Neural progenitor cell (in vitro differentiated cells): ENCODE results near the gene SARM1. TPM values are rescaled to one million over a fixed set of nuclear protein-coding genes. Genes with fewer than 3 reads are reported as not detected.

Source experiments
- DNase-seq: peaks from one replicate; pipeline ENCODE4 v3.0.0-alpha.2; 2016; ENCODE audit warnings: low spot score
- H2AFZ ChIP-seq: fragments of 200-600 bp; sonication (generic); replicated peaks from 2 replicates; pipeline ENCODE4 v1.6.1; 2016; ENCODE audit warnings: antibody characterized with exemption
- H3F3A ChIP-seq: fragments of 200-600 bp; sonication (generic); 2 replicates; pipeline ENCODE4 v1.6.1; 2016; ENCODE audit warnings: antibody characterized with exemption, low read depth
- H3K27ac ChIP-seq: fragments of 200-600 bp; sonication (generic); 2 replicates; pipeline ENCODE4 v1.5.1; 2016; ENCODE audit warnings: mild to moderate bottlenecking
- H3K27me3 ChIP-seq: fragments of 200-600 bp; sonication (generic); 2 replicates; pipeline ENCODE4 v1.6.1; 2016; ENCODE audit warnings: mild to moderate bottlenecking, moderate library complexity
- H3K36me3 ChIP-seq: fragments of 200-600 bp; sonication (generic); 2 replicates; pipeline ENCODE4 v1.5.1; 2016
- H3K4me1 ChIP-seq: fragments of 200-600 bp; sonication (generic); 2 replicates; pipeline ENCODE4 v1.6.1; 2016; ENCODE audit warnings: mixed run types
- H3K4me2 ChIP-seq: fragments of 200-600 bp; sonication (generic); 2 replicates; pipeline ENCODE4 v1.6.1; 2016
- H3K4me3 ChIP-seq: fragments of 200-600 bp; sonication (generic); 2 replicates; pipeline ENCODE4 v1.5.1; 2016
- H3K79me2 ChIP-seq: fragments of 200-600 bp; sonication (generic); 2 replicates; pipeline ENCODE4 v1.6.1; 2016; ENCODE audit warnings: low read depth
- H3K9ac ChIP-seq: fragments of 200-600 bp; sonication (generic); 2 replicates; pipeline ENCODE4 v1.6.1; 2016
- H3K9me3 ChIP-seq: fragments of 200-600 bp; sonication (generic); 2 replicates; pipeline ENCODE4 v1.5.1; 2016; ENCODE audit warnings: low read depth
- H4K20me1 ChIP-seq: fragments of 200-600 bp; sonication (generic); 2 replicates; pipeline ENCODE4 v1.6.1; 2016; ENCODE audit warnings: low read depth
- H3K27ac Mint-ChIP-seq: 3 replicates; pipeline ENCODE4 v1.8.0; 2021; ENCODE audit warnings: mixed read lengths
- H3K27me3 Mint-ChIP-seq: 2 replicates; pipeline ENCODE4 v1.8.0; 2022; ENCODE audit warnings: low read depth, mild to moderate bottlenecking, inconsistent platforms, moderate library complexity, mixed read lengths; ENCODE audit not compliant: insufficient read depth
- H3K36me3 Mint-ChIP-seq: 3 replicates; pipeline ENCODE4 v1.8.0; 2021; ENCODE audit warnings: mixed read lengths
- H3K4me1 Mint-ChIP-seq: 3 replicates; pipeline ENCODE4 v1.8.0; 2021; ENCODE audit warnings: mixed read lengths
- H3K4me3 Mint-ChIP-seq: 3 replicates; pipeline ENCODE4 v1.8.0; 2021; ENCODE audit warnings: mild to moderate bottlenecking, moderate library complexity, mixed read lengths
- H3K9me3 Mint-ChIP-seq: 3 replicates; pipeline ENCODE4 v1.8.0; 2020; ENCODE audit warnings: mixed read lengths
- CTCF ChIP-seq: fragments of 200-600 bp; sonication (generic); IDR thresholded peaks from 2 replicates; pipeline ENCODE4 v1.5.1; 2017; ENCODE audit warnings: antibody characterized with exemption, mild to moderate bottlenecking
- EZH2 ChIP-seq: fragments of 200-600 bp; sonication (generic); IDR thresholded peaks from 2 replicates; pipeline ENCODE4 v1.6.1; 2017; ENCODE audit warnings: antibody characterized with exemption, mild to moderate bottlenecking, moderate library complexity
- EZH2phosphoT487 ChIP-seq: fragments of 200-600 bp; sonication (generic); IDR thresholded peaks from 2 replicates; pipeline ENCODE4 v1.6.1; 2017; ENCODE audit warnings: antibody characterized with exemption
- total RNA-seq: library from RNA; depleted of rRNA; stranded (reverse); fragments of >200 nt; gene quantifications from 2 replicates; pipeline ENCODE4 v1.2.3, GENCODE V29; 2015; ENCODE audit warnings: low replicate concordance

SARM1 gene
- total RNA-seq, 1 donor from 2014 or later: 3.1 TPM

DNA sequence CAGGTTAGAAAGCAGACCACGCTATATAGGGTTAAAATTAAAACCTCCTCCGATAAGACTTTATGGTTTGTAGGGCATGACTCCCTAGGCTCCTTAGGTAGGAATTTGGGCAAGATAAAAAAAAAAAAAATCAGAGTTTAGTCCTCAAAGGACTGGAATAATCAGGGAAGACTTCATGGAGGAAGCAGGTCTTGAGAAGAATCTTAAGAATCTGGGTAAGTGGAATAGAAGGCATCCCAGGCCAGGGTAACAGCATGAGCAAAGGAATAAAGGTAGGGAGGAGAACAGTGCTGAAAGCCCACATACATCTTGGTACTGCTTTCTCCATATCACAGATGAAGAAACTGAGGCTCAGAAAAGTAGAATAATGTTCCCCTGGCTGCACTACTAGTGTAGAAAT lies 19.1 kb downstream of the SARM1 start:
- Histone ChIP-seq H2AFZ (no peak overlapping the region), H3K4me2 (no peak overlapping the region), H3K79me2 (no peaks in the 10 kb centered on the region), H4K20me1 (peaks cover 4% of the 10 kb centered on the region), H3F3A (no peaks in the 10 kb centered on the region), H3K9ac (no peak overlapping the region), H3K9me3 (no peaks in the 10 kb centered on the region), H3K36me3 (no peaks in the 10 kb centered on the region), H3K4me1 (no peaks in the 10 kb centered on the region), H3K27ac (no peak overlapping the region), H3K27me3 (peaks cover 18% of the 10 kb centered on the region), H3K4me3 (no peak overlapping the region)
- Mint-ChIP-seq H3K4me1 (no peaks in the 10 kb centered on the region), H3K27me3 (peaks cover 2% of the 10 kb centered on the region), H3K9me3 (no peaks in the 10 kb centered on the region), H3K27ac (no peak overlapping the region), H3K36me3 (peaks cover 23% of the 10 kb centered on the region), H3K4me3 (no peak overlapping the region)
- TF ChIP-seq EZH2 (no peak), CTCF (no peak), EZH2phosphoT487 (no peak)
- DNase-seq: no peak

- DNase-seq: no peak
- H3K27me3 Mint-ChIP-seq: peaks cover 2% of the 10 kb centered on the region
- no peak overlapping the region for H3K27ac Mint-ChIP-seq
- Histone ChIP-seq H3K36me3 (no peaks in the 10 kb centered on the region), H4K20me1 (peaks cover 2% of the 10 kb centered on the region), H3K9ac (no peak overlapping the region), H3K4me3 (no peak overlapping the region), H2AFZ (no peak overlapping the region), H3F3A (no peaks in the 10 kb centered on the region), H3K27ac (no peak overlapping the region), H3K9me3 (no peaks in the 10 kb centered on the region), H3K4me2 (no peak overlapping the region), H3K79me2 (no peaks in the 10 kb centered on the region), H3K27me3 (peaks cover 14% of the 10 kb centered on the region), H3K4me1 (no peaks in the 10 kb centered on the region)
- H3K9me3 Mint-ChIP-seq: no peaks in the 10 kb centered on the region
- H3K36me3 Mint-ChIP-seq: peaks cover 23% of the 10 kb centered on the region
- no peak for TF ChIP-seq EZH2
- TF ChIP-seq EZH2phosphoT487: no peak
- no peak for TF ChIP-seq CTCF
- no peaks in the 10 kb centered on the region for H3K4me1 Mint-ChIP-seq
- no peak overlapping the region for H3K4me3 Mint-ChIP-seq
Observed at GRCh38 chr17:28390984-28391383, 19.5 kb downstream of the SARM1 start.

DNA sequence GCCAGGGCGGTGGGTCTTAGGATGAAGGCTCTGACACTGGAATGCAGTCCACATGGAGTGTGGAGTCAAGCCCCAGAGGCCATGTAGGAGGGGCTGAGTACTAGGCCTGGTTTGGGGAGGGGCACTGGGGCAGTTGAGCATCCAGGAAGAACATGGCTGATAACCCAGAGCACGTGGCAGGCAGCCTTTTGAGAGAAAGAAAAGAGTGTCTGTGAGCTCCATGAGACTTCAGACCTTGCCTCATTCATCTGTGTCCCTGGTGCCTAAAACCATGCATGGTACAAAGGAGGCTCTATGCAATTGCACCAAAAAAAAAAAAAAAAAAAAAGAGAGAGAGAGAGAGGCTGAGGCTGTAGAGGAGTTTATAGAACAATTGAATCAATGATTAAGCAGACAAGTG lies 19.9 kb downstream of the SARM1 start:
- Histone ChIP-seq H3K27ac (no peak overlapping the region), H3K27me3 (peaks cover 10% of the 10 kb centered on the region), H2AFZ (no peak overlapping the region), H3K4me1 (no peaks in the 10 kb centered on the region), H3K79me2 (no peaks in the 10 kb centered on the region), H3K9me3 (no peaks in the 10 kb centered on the region), H3K36me3 (no peaks in the 10 kb centered on the region), H4K20me1 (no peaks in the 10 kb centered on the region), H3F3A (no peaks in the 10 kb centered on the region), H3K4me3 (no peak overlapping the region), H3K9ac (no peak overlapping the region), H3K4me2 (no peak overlapping the region)
- no peaks in the 10 kb centered on the region for H3K4me1 Mint-ChIP-seq
- no peak overlapping the region for H3K27ac Mint-ChIP-seq
- H3K4me3 Mint-ChIP-seq: no peak overlapping the region
- peaks cover 2% of the 10 kb centered on the region for H3K27me3 Mint-ChIP-seq
- peaks cover 23% of the 10 kb centered on the region for H3K36me3 Mint-ChIP-seq
- DNase-seq: no peak
- no peak for TF ChIP-seq CTCF
- TF ChIP-seq EZH2phosphoT487: no peak
- TF ChIP-seq EZH2: no peak
- H3K9me3 Mint-ChIP-seq: no peaks in the 10 kb centered on the region

GRCh38 chr17:28392491-28392890 lies 21.0 kb downstream of the SARM1 start:
- Histone ChIP-seq H3K79me2 (no peaks in the 10 kb centered on the region), H3K4me1 (no peaks in the 10 kb centered on the region), H4K20me1 (no peaks in the 10 kb centered on the region), H3K4me2 (no peak overlapping the region), H3F3A (no peaks in the 10 kb centered on the region), H3K9me3 (no peaks in the 10 kb centered on the region), H3K36me3 (no peaks in the 10 kb centered on the region), H3K4me3 (no peak overlapping the region), H3K27ac (no peak overlapping the region), H2AFZ (no peak overlapping the region), H3K27me3 (no peaks in the 10 kb centered on the region), H3K9ac (no peak overlapping the region)
- H3K36me3 Mint-ChIP-seq: peaks cover 23% of the 10 kb centered on the region
- no peak for TF ChIP-seq EZH2phosphoT487
- no peak for TF ChIP-seq EZH2
- no peak for TF ChIP-seq CTCF
- DNase-seq: no peak
- H3K4me1 Mint-ChIP-seq: peaks cover 2% of the 10 kb centered on the region
- H3K9me3 Mint-ChIP-seq: no peaks in the 10 kb centered on the region
- no peak overlapping the region for H3K27ac Mint-ChIP-seq
- H3K27me3 Mint-ChIP-seq: peaks cover 2% of the 10 kb centered on the region
- no peak overlapping the region for H3K4me3 Mint-ChIP-seq
